Prostate gland (tissue), 2 donors: ENCODE data around the gene GRHL1.

Experiments
- POLR2A ChIP-seq: fragments of 450-650 bp; IDR thresholded peaks from one replicate; pipeline ENCODE4 v1.6.1; 2016; ENCODE audit warnings: antibody characterized with exemption, mild to moderate bottlenecking
- POLR2AphosphoS5 ChIP-seq: sonication (generic); formaldehyde crosslinking; IDR thresholded peaks from one replicate; pipeline ENCODE4 v1.6.1; 2017; ENCODE audit warnings: antibody characterized with exemption
- TF ChIP-seq, protein P1 (sequence below), 4 experiments: fragments of 200-600 bp in 2 of 4; fragments of 450-650 bp in 2 of 4; sonication (generic) in 2 of 4; IDR thresholded peaks; 1 replicate in 3 of 4; 2 replicates in 1 of 4; pipeline ENCODE4 v1.5.1; 2016 to 2019; ENCODE audit warnings: antibody characterized with exemption in 4 of 4, mild to moderate bottlenecking in 2 of 4, moderate library complexity in 2 of 4

DNA sequence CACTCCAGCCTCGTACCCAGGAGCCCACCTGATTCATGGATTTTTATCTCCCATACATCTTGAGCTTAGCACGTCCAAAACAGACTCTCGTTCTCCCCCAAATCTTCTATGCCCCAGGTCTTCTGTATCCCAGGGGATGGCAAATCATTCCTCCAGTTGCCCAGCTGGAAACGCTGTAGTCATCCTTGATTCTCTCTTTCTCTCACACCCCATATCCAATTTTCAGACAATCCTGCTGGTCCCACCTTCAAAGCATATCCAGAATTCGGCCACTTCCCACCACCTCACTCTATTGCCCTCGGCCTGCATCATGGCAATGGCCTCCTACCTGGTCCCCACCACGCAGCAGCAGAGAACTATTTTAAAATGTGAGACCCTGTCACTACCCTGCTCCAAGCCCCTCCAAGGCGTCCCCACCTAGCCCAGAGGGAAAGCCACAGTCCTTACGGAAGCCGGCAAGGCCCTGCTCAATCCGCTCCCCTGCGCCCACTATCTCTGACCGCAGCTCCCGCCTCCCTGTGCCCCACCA lies 1.4 kb upstream of the GRHL1 start:
- no peak for TF ChIP-seq POLR2A
- TF ChIP-seq, protein P1, sequence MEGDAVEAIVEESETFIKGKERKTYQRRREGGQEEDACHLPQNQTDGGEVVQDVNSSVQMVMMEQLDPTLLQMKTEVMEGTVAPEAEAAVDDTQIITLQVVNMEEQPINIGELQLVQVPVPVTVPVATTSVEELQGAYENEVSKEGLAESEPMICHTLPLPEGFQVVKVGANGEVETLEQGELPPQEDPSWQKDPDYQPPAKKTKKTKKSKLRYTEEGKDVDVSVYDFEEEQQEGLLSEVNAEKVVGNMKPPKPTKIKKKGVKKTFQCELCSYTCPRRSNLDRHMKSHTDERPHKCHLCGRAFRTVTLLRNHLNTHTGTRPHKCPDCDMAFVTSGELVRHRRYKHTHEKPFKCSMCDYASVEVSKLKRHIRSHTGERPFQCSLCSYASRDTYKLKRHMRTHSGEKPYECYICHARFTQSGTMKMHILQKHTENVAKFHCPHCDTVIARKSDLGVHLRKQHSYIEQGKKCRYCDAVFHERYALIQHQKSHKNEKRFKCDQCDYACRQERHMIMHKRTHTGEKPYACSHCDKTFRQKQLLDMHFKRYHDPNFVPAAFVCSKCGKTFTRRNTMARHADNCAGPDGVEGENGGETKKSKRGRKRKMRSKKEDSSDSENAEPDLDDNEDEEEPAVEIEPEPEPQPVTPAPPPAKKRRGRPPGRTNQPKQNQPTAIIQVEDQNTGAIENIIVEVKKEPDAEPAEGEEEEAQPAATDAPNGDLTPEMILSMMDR (IDR thresholded peaks at IDR 0.05) = no peak
- TF ChIP-seq POLR2AphosphoS5 = no peak
